NCI-H128 (cell line): Measurements from ENCODE around the gene GLDN.
"Not testable (repeated sequence)": the region's sequence is repeated elsewhere in the genome, so short reads cannot be mapped to it uniquely, and the experiment has no call there.

Experiments used
- DNase-seq: peaks from one replicate; lab custom pipeline; 2025; ENCODE audit not compliant: unreplicated experiment; lab: John Stamatoyannopoulos, UW

The GLDN gene

DNA sequence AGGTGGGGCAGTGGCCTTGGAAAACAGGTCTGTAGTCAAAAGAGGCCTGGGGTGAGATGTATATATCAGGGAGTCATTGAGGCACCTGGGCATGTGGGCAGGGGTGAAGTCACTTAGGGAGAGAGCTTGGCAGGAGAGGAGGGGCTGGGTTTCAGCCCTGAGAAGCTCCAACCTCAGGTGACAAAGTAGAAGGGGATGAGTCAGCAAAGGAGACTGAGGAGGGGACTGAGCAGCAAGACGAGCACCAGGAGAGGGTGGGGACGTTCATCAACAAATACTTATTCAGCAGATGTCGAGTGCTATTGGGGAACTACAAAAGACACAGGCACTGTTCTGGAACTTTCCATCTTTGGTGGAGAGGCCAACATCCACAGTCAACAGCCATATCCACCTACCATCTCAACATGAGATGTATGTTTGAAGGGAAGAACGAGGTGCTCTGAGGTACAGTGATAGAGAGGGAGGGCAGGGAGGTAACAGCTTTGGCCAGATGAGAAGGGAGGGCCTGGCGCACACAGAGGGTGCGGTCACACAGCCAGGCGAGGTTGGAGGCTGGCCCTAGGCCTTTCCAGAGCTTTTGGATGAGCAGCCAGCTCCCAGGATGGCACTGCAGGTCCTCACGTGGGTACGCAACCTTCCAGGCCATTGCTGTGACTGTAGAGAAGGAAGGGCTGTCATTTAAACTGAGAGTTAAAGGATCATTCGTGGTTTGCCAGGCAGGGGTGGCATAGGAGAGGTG is 45.7 kb downstream of the GLDN start:
- DNase-seq, result no peak

DNA sequence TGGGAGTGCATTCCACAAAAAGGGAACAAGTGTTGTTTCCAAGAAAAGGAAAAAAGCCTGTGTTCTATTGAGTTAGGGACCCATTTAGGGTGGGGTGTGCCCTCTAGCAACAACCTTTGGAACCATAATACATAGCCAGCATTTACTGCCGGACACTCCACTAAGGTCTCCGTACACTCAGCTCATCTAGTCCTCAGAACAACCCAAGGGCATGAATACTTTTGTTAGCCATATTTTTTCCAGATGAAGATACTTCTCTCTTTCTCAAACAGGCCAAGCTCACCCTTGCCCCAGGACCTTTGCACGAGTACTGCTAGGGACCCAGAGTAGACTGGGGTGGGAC is 46.2 kb downstream of the GLDN start:
- DNase-seq, result no peak

- no peak for DNase-seq
Measured at GRCh38 chr15:51388726-51389125, 47.3 kb downstream of the GLDN start.

DNA sequence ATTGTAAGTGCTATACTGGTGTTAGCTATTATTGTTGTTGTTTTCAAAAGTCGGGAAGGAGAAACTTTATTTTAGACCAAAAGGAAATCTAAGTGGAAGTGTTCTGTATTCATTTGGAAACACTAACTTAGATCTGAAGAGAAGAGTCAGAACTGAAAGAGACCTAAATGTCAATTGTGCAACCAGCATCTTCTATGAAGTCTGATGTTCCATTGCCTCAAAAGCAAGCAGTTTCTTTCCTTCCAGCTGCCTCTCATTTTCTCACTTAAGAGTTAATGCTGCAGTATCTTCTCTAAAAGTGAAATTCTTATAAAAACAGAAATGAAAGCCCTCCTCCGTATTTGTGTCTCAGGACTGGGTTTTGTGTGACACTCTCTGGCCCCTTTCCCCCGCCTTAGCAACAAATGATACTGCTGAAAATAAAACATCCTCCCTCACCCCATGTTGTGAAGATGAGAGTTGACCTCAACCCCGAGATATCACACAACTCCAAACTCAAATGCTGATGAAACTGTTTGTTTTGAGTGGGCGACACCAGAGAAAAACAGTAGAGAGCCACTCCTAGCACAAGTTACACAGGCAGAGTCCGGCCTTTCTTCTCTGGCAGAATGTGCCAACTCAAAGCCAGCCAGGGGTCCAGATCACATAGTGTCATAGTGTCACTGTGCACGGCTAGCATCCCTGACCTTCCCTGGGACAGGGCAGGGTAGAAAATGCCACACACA is 48.9 kb downstream of the GLDN start:
- no peak for DNase-seq

DNA sequence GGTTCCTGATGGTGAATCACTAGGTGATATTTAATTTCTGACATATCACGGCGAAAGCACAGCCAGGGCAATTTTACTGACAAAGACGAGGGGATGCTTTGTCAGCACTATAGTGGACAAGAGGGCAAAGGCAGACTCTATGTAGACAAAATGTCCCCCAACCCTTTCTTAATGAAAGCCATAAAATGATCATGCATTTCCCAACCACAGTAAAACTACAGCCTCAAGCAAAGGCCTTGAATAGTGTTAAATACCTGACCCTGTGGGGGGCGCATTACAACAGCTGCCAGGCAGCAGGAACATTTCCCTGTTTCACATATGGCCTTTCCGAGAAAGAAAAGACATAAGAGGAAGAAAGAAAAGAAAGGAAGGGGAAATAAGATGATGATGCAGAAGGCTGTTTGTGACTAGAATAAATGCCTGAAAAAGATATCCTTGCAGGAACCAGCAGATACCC is 49.5 kb downstream of the GLDN start:
- DNase-seq, result no peak

- no peak for DNase-seq
Measured at GRCh38 chr15:51396921-51397320, 55.5 kb downstream of the GLDN start.

- no peak for DNase-seq
Measured at GRCh38 chr15:51398626-51399025, 57.2 kb downstream of the GLDN start.

- DNase-seq, result no peak
Measured at GRCh38 chr15:51401051-51401780, 59.8 kb downstream of the GLDN start.

- no peak for DNase-seq
Measured at GRCh38 chr15:51401872-51402517, 60.5 kb downstream of the GLDN start.

DNA sequence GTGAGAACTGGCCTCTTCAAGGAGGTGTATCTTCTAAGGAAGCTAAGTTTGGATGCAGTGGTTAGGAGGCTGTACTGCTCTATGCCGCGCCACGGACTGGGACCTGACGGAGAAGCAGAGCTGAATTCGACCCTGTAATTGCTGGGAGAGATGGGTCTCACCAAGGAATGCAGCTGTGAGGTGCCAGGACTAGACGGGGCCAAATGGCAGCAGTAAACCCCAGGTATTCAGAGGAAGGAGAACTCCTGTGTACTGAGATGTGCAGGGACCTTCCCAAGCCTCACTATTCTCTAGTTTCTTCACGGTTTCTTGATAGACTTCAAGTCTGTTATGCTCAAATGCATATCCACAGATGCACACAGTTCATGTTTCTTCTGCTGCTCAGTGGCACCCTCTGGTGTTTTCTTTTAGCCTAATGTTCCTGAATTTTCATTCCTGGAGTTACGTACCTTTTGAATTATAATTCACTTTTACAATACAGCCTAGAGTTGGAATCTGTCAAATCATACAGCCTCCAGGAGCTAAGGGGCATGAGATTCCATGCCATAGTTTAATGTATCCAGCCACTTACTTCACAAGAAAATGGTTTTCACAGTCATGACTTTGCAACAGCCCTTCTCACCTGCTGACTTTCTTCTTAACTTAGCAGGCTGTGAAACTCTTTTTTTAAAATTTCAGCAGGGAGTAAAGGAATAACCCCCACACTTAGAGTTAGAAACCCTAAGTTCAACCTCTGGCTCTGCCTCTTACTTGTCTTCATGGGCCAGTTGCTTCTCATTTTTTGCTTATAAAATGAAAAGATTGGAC is 61.8 kb downstream of the GLDN start:
- DNase-seq, result no peak

- DNase-seq, result no peak
Measured at GRCh38 chr15:51403946-51404695, 62.7 kb downstream of the GLDN start.

DNA sequence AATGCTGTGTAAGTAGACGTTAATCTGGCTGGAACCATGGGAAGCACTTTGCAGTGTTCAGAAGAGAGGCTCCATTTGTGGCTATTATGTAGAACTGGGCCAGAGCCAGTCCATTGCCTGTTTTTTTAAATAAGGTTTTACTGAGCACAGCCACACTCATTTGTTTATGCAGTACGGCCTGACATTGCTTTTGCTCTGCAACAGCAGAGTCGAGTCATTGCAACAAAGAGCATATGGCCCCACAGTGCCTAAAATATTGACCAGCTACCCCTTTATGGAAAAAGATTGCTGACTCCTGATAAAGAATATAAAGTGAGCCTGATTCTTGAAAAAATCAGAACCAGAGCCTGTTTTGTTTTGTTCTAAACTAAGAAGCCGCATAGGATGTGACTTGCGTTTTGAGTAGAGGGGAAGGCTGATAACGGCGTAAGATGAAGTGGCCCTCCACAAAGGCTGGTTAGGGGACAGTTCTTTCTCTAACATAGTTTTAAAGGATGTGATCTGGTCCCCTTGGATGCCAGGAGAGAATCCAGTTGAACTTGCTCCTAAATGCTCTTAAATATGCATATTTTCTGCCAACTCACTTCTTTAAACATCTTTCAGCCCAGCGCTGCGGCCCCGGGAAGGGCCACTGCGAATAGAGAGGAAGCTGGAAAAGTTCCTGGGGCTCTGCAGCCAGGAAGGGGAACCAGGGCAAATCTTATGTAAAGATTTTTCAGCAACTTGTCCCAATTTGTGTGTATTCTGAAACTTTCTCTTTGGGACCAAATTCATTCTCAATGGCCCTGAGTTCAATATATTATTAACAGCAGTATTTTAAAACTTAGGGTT is 64.5 kb downstream of the GLDN start:
- DNase-seq, result no peak

GRCh38 chr15:51414256-51414860 is 72.9 kb downstream of the GLDN start:
- no peak for DNase-seq

DNA sequence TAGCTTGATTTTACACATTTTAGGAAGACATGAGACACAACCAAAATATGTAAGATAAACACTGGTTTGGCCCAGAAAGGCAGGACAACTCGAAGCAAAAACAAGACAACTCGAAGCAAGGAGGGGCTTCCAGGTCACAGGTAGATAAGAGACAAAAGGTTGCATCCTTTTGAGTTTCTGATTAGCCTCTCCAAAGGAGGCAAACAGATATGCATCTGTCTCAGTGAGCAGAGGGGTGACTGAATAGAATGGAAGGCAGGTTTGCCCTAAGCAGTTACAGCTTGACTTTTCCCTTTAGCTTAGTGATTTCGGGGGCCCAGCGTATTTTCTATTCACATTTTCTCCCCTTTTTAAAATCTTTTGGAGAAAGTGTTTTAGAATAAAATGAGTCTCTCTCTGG is 74.7 kb downstream of the GLDN start:
- no peak for DNase-seq

DNA sequence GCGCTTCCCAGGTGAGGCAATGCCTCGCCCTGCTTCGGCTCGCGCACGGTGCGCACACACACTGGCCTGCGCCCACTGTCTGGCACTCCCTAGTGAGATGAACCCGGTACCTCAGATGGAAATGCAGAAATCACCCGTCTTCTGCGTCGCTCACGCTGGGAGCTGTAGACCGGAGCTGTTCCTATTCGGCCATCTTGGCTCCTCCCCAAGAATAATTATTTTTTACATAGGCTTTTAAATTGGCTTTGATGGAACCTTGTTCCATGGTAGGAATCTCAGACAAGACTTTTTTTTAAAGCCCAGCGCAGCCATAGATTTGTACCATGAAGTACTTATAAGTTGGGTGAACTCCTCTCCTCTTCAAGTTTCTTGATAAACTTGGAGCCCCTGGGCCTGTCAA is 81.6 kb downstream of the GLDN start:
- not testable (repeated sequence) for DNase-seq

- no peak for DNase-seq
Measured at GRCh38 chr15:51424780-51425179, 83.3 kb downstream of the GLDN start.

- DNase-seq, result no peak
Measured at GRCh38 chr15:51425517-51426040, 84.1 kb downstream of the GLDN start.

DNA sequence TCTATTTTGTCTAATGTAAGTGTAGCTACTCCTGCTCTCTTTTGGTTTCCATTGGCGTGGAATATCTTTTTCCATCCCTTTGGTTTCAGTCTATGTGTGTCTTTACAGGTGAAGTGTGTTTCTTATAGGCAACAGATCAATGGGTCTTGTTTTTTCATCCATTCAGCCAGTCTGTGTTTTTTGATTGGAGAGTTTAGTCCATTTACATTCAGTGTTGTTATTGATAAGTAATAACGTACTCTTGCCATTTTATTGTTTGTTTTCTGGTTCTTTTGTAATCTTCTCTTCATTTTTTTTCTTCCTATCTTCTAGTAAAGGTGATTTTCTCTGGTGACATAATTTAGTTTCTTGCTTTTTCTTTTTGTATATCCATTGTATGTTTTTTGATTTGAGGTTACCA is 97.1 kb downstream of the GLDN start:
- no peak for DNase-seq
